HG02642 (cell line): ENCODE measurements around the gene KCNG2.

Experiments used
- ATAC-seq: cut with Tn5 transposase; IDR thresholded peaks from one replicate; pipeline ENCODE4 v1.9.1; 2021; ENCODE audit warnings: mild to moderate bottlenecking; ENCODE audit not compliant: unreplicated experiment, poor library complexity

KCNG2 gene

DNA sequence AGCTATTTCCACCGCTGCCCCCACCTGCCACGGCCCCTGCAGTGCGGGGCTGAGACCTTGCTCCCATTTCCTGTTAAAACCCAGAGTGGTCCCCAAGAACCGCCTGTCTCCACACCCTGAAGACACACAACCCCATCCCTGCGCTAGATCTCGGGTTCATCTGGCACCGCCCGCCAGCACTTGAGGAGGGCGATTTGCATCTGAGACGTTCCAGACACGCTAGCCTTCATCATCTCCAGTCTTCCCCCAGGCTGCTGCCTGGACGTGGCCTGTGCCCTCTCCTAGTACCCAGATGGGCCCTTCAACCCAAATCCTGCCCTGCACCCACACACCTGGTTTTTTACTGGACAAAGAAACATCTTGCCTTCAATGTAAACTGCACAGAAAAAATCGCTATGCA lies 103.9 kb downstream of the KCNG2 start:
- ATAC-seq = no peak

GRCh38 chr18:79902075-79902474 lies 104.3 kb downstream of the KCNG2 start:
- ATAC-seq = no peak

DNA sequence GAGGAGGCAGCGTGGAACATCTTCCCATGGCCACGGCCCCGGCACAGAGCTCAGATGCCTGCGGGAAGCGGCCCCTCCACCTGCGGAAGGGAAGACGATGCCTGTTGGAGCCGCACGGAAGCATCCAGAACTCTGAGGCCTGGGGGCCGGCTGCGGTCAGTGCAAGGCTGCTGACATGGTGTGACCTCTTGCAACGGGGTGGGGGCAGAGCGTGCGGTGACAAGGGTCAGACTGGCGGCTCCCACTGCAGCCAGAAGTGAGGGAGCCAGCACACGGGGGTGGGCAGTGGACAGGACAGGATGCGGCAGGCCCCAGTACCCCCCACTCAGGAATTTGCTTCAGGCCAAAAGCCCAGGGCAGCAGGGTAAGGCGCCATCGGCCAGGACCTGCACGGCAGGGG lies 104.9 kb downstream of the KCNG2 start:
- no peak for ATAC-seq

- no peak for ATAC-seq
These were observed 105.4 kb downstream of the KCNG2 start for GRCh38 chr18:79903071-79903635.

DNA sequence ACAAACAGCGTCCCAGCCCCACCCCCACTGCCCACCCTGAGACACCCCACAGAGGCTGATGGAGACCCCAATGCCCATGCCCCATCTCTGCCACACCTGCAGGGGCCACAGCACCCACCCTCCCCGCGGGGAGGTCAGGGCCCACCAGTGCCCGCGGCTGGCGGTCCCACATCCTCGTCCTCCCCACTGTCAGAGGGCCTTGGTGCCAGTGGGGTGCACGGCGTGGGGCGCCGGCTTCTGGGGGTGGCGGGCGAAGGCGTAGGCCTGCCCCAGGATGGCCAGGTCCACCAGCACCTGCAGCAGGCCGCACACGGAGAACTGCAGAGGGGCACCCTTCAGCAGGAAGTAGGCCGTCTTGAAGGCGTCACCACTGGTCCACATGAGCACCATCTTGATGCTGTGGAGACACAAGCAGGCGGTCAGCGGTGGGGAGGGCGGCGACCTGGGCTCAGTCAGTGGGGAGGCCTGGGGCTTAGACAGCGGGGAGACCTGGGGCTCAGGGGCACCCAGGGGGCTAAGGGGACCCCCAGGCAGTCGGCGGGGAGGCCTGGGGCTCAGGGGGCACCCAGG lies 106.1 kb downstream of the KCNG2 start:
- no peak for ATAC-seq

GRCh38 chr18:79904357-79905147 lies 106.8 kb downstream of the KCNG2 start:
- ATAC-seq = no peak

- ATAC-seq = no peak
These were observed 107.7 kb downstream of the KCNG2 start for GRCh38 chr18:79905389-79905911.

DNA sequence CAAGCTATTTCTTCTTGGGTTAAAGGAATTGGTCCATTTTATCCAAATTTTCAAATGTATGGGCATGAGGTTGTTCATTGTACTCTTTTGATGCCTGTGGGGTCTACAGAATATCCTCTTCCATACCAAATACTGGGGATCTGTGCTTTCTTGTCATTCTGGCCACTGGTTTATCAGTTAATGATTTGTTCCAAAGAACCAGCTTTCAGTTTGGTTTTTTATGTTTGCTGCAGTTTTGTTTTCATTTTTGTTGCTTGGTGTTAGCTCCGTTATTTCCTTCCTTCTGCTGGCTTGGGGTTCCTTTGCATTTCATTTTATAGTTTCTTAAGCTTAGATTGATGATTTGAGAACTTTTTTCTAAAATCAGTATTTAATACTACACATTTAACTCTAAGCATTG lies 108.3 kb downstream of the KCNG2 start:
- ATAC-seq = no peak

GRCh38 chr18:79906706-79907105 lies 109.0 kb downstream of the KCNG2 start:
- no peak for ATAC-seq

- no peak for ATAC-seq
These were observed 113.0 kb downstream of the KCNG2 start for GRCh38 chr18:79910563-79911343.

GRCh38 chr18:79911344-79912270 lies 113.9 kb downstream of the KCNG2 start:
- ATAC-seq = no peak

DNA sequence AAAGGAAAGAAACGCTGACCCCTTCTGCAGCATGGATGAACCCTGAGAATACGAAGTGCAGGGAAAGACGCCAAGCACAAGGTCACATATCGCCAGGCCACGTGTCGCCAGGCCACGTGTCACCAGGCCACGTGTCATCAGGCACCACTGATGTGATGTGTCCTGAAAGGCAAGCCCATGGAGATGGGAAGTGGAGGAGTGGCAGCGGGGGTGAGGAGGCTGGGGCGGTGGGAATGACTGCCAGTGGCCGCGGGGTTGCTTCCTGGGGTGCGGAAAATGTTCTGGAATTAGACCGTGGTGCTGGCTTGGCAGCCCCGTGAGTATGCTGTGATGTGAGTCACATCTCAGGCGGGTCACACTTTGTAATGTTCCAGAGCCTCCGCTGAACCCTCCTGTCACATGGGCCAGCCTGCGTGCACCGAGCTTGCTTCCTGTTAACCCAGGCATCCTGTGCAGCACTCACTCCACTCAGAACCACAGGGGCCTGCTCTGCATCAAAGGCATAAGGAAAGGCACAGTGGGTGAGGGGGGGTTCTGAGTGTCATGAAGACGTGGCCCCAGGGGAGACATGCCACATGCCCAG lies 114.8 kb downstream of the KCNG2 start:
- no peak for ATAC-seq

DNA sequence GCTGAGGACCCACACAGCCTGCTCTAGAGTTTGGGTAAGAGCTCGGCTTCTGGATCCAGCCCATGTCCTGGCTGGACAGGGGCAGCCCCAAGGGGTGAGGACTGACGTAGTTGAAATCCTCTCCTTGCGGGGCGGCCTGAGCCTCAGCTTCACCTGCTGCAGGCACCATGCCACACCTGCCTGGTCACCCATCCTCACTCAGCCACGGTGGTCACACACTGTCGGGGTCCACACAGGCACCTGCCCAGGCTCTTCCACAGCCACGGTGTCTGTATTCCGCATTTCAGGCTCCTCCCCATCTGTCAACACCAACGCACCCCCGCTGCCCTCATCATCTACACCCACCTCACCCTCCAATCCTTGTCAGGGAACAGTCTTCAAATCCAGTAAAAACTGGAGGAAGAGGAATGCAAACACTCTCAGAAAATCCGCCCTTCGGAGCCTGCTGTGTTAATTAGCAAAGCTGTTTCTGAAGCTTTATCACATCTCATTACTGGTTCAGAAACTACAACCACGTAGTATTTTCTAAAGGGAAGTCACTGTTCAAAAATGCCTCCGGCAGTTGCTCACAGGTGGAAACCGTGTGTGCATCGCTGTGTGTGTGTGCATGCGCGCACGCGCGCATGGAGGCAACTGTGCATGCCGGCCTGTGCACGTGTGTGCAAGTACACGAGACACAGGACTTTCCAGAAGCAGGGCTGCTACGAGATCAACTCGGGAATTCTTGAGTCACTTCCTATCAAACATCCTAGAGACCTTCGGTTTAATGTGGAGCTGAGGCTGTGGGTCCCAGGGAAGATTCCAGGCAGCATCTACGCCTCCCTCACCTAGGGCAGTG lies 115.5 kb downstream of the KCNG2 start:
- ATAC-seq = no peak

DNA sequence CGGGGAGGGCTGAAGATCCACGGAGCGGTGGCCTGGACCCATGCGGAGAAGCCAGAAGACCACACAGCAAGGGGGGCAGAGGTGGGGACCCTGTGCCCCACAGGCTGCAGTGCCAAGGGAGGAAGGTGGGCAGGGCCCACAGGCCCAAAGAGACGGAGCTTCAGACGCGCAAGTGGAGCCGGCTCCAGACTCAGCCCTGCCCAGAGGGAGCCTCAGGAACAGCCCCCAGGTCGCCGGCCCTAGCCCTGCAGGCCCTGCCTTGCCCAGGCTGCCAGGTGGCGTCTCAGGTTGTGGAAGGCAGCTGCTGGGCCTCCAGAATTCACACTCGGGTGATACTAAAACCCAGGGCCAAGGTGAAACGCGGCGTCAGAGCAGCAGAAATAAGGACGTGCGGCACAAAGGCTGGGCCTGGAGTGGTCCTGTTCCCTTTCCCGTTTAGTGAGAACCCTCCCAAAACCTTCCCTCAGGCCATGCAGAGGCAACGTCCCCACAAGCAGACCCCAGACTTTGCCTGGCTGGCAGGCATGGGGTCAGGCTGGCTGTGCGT lies 116.9 kb downstream of the KCNG2 start:
- ATAC-seq = no peak

GRCh38 chr18:79915161-79916127 lies 117.7 kb downstream of the KCNG2 start:
- ATAC-seq = no peak

- ATAC-seq = no peak
These were observed 118.4 kb downstream of the KCNG2 start for GRCh38 chr18:79916128-79916494.

- no peak for ATAC-seq
These were observed 118.9 kb downstream of the KCNG2 start for GRCh38 chr18:79916546-79917168.
